Stimulated activated CD8-positive, alpha-beta memory T cell treated with anti-CD3 and anti-CD28 coated beads, Interleukin-7, amount 100 ng/mL, for 4 hours (primary cell): ENCODE measurements around the gene MTCP1.

ENCODE experiments used
- DNase-seq, 2 donors: peaks; one replicate each; pipeline ENCODE4 v3.0.0-alpha.2; 2020; ENCODE audit warnings: low read depth in 2 of 2

MTCP1 gene

GRCh38 chrX:155053656-155054055 lies 17.3 kb downstream of the MTCP1 start:
- DNase-seq: no peak

- DNase-seq: no peak
Measured at GRCh38 chrX:155052738-155053498, 18.0 kb downstream of the MTCP1 start.

GRCh38 chrX:155048977-155049619 lies 21.8 kb downstream of the MTCP1 start:
- DNase-seq: no peak

GRCh38 chrX:155046811-155047528 lies 24.0 kb downstream of the MTCP1 start:
- no peak for DNase-seq

- DNase-seq: no peak
Measured at GRCh38 chrX:155046129-155046810, 24.7 kb downstream of the MTCP1 start.

GRCh38 chrX:155035688-155036087 lies 35.2 kb downstream of the MTCP1 start:
- DNase-seq: no peak

- DNase-seq: no peak
Measured at GRCh38 chrX:155031657-155032056, 39.3 kb downstream of the MTCP1 start.

- DNase-seq: no peak
Measured at GRCh38 chrX:155028877-155029291, 42.1 kb downstream of the MTCP1 start.

- no peak for DNase-seq
Measured at GRCh38 chrX:155028129-155028528, 42.8 kb downstream of the MTCP1 start.

GRCh38 chrX:155027509-155028066 lies 43.3 kb downstream of the MTCP1 start:
- DNase-seq: no peak

GRCh38 chrX:155026727-155027508 lies 44.0 kb downstream of the MTCP1 start, which contains the start of gene FUNDC2:
Gene FUNDC2 (plus strand): TSS chrX:155026844. CDS start chrX:155026939, 95 bp downstream.
- peak; percentile 90 to 93 for DNase-seq

- no peak for DNase-seq
Measured at GRCh38 chrX:155026420-155026726, 44.6 kb downstream of the MTCP1 start.

GRCh38 chrX:155023907-155024833 lies 46.8 kb downstream of the MTCP1 start:
- DNase-seq: no peak

- no peak for DNase-seq
Measured at GRCh38 chrX:155022585-155022984, 48.4 kb downstream of the MTCP1 start, which contains the start of gene F8. Gene F8 (minus strand): TSS chrX:155022723. CDS start chrX:155022552, 171 bp downstream.

- DNase-seq: no peak
Measured at GRCh38 chrX:155020591-155020990, 50.3 kb downstream of the MTCP1 start.
